HUES6 (cell line): ENCODE data around the gene SYNPR.

ENCODE experiments used
- H3K27ac ChIP-seq: 2 replicates; pipeline ENCODE4 v1.7.0; 2013; ENCODE audit warnings: low read depth, mild to moderate bottlenecking, low read length, inconsistent platforms
- H3K27me3 ChIP-seq: 2 replicates; pipeline ENCODE4 v1.6.1; 2013; ENCODE audit warnings: low read length; ENCODE audit not compliant: control insufficient read depth, insufficient read depth
- H3K36me3 ChIP-seq: 2 replicates; pipeline ENCODE4 v1.6.1; 2013; ENCODE audit warnings: low read length; ENCODE audit not compliant: control insufficient read depth, insufficient read depth
- H3K4me1 ChIP-seq: 2 replicates; pipeline ENCODE4 v1.6.1; 2013; ENCODE audit warnings: low read length; ENCODE audit not compliant: control insufficient read depth, insufficient read depth
- H3K4me3 ChIP-seq: 2 replicates; pipeline ENCODE4 v1.5.1; 2013; ENCODE audit warnings: low read depth, low read length
- H3K9ac ChIP-seq: one replicate; pipeline ENCODE4 v1.6.1; 2013; ENCODE audit warnings: mild to moderate bottlenecking, low read length
- H3K9me3 ChIP-seq: 2 replicates; pipeline ENCODE4 v1.6.1; 2013; ENCODE audit warnings: low read depth, low read length; ENCODE audit not compliant: control insufficient read depth, insufficient read depth

SYNPR gene

DNA sequence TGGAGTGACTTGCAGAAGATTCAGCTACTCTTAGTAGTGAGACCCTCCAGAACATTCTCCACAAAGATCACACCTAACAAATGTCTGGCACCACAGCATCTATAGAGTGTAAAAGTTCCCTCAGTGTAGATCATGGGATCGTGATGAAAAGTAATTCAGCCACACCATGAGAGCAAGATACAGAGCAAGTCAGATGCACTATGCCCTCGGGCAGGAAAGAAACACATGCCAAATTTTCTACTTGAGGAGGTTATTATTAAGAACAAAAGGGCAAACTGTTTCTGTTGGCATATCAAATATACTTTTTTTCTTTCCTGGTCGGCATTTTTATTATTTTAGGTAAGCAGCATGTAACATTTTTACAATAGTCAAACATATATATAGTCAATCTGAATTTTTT lies 329.6 kb downstream of the SYNPR start:
- Histone ChIP-seq H3K9ac (no peak overlapping the region), H3K4me1 (no peaks in the 10 kb centered on the region), H3K27me3 (no peaks in the 10 kb centered on the region), H3K4me3 (no peak overlapping the region), H3K27ac (no peak overlapping the region), H3K9me3 (no peaks in the 10 kb centered on the region), H3K36me3 (no peaks in the 10 kb centered on the region)

DNA sequence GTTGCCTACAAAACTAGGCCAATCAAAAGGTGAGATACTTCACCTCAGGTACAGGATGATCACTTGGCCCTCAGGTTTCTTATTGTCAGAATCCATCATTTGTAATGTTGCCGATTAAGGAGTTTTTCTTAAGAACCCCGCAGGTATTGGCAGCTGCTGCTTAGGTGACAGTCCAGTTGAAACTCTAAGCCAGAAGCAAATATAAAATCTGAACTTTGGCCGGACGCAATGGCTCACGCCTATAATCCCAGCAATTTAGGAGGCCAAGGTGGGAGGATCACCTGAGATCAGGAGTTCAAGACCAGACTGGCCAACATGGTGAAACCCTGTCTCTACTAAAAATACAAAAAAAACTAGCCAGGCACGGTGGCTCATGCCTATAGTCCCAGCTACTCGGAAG lies 331.3 kb downstream of the SYNPR start:
- Histone ChIP-seq H3K9ac (no peak overlapping the region), H3K4me1 (no peaks in the 10 kb centered on the region), H3K27me3 (no peaks in the 10 kb centered on the region), H3K27ac (no peak overlapping the region), H3K36me3 (no peaks in the 10 kb centered on the region), H3K4me3 (no peak overlapping the region), H3K9me3 (no peaks in the 10 kb centered on the region)

GRCh38 chr3:63609834-63610233 lies 331.7 kb downstream of the SYNPR start:
- Histone ChIP-seq H3K9ac (no peak overlapping the region), H3K27me3 (no peaks in the 10 kb centered on the region), H3K9me3 (no peaks in the 10 kb centered on the region), H3K4me3 (no peak overlapping the region), H3K27ac (no peak overlapping the region), H3K36me3 (no peaks in the 10 kb centered on the region), H3K4me1 (no peaks in the 10 kb centered on the region)

DNA sequence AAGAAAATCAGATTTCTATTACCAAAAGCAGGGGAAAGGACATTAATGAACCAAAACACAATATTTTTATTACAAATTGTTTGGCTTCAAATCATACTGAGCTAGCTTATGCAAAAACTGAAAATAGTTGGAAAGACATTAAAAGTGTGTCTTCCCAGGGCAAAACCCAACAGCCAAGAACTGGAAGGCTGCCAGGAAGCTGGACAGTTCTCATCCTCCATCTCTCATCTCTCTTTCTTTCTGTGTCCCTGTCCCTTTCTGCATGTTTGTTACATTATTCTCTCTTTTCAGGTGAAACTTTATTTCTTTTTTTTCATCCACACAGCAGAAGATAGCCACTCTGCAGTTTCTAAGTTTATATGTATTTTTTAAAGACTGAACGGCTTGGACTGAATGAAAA lies 333.3 kb downstream of the SYNPR start:
- Histone ChIP-seq H3K36me3 (no peaks in the 10 kb centered on the region), H3K4me1 (no peaks in the 10 kb centered on the region), H3K4me3 (no peak overlapping the region)

GRCh38 chr3:63613561-63613960 lies 335.5 kb downstream of the SYNPR start:
- 0 out of 2 replicates have a peak, but pooled peaks cover 7% of the 10 kb centered on the region for H3K4me1 ChIP-seq
- no peak overlapping the region for H3K4me3 ChIP-seq
- no peaks in the 10 kb centered on the region for H3K9me3 ChIP-seq
- H3K27me3 ChIP-seq: no peaks in the 10 kb centered on the region
- H3K9ac ChIP-seq: no peak overlapping the region
- H3K27ac ChIP-seq: no peak overlapping the region
- H3K36me3 ChIP-seq: no peaks in the 10 kb centered on the region

More for the DNA sequence above, 333.3 kb downstream of the SYNPR start:
- Histone ChIP-seq H3K9ac (no peak overlapping the region), H3K27me3 (no peaks in the 10 kb centered on the region), H3K27ac (no peak overlapping the region), H3K9me3 (no peaks in the 10 kb centered on the region)

- Histone ChIP-seq H3K27ac (no peak overlapping the region), H3K4me1 (0 out of 2 replicates have a peak, but pooled peaks cover 7% of the 10 kb centered on the region), H3K4me3 (no peak overlapping the region), H3K9ac (no peak overlapping the region), H3K27me3 (no peaks in the 10 kb centered on the region), H3K9me3 (no peaks in the 10 kb centered on the region), H3K36me3 (no peaks in the 10 kb centered on the region)
Measured at GRCh38 chr3:63617391-63617790, 339.3 kb downstream of the SYNPR start.

- H3K4me3 ChIP-seq: no peak overlapping the region
- H3K9ac ChIP-seq: no peak overlapping the region
- no peaks in the 10 kb centered on the region for H3K27me3 ChIP-seq
- H3K9me3 ChIP-seq: no peaks in the 10 kb centered on the region
- H3K27ac ChIP-seq: no peak overlapping the region
- peaks cover 7% of the 10 kb centered on the region for H3K4me1 ChIP-seq
- H3K36me3 ChIP-seq: no peaks in the 10 kb centered on the region
Measured at GRCh38 chr3:63624941-63625560, 346.9 kb downstream of the SYNPR start.

DNA sequence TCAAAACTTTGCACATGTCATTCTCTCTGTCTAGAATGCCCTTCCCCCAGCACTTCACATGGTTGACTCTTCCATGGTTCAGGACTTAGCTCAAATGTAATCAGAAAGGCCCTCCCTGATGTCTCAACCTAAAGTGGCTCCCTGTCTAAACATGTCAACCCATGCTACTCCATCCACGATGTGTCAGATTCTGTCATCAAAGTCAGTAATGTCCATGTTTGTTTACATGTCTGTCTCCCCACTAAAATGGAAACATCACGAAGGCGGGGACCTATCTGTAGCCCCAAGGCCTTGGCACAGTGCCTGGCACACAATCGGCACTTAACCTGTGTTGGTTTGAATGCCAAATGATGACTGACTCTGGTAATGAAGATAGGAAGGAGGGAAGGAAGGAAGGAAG lies 353.6 kb downstream of the SYNPR start:
- no peak overlapping the region for H3K4me3 ChIP-seq
- H3K36me3 ChIP-seq: no peaks in the 10 kb centered on the region
- no peak overlapping the region for H3K27ac ChIP-seq
- no peak overlapping the region for H3K9ac ChIP-seq
- peaks cover 4% of the 10 kb centered on the region; the same call in 1 of the 2 replicates for H3K27me3 ChIP-seq
- no peaks in the 10 kb centered on the region for H3K9me3 ChIP-seq
- H3K4me1 ChIP-seq: no peaks in the 10 kb centered on the region

DNA sequence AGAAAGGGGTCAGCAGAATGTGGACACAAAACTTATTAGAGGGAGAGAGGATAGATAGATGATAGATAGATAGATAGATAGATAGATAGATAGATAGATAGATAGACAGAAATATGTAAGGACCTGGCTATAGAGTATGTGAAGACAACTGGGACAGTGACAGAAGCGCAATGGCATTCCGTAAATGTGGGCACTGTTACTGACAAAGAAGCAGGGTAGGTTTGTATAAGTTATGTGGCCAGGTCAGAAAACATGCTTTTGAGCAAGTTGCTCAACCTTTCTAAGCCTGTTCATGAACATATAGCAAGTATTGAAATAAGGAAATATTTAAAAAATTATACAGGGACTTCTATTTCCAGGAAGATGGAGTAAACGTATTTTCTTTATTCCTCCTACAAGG lies 357.1 kb downstream of the SYNPR start:
- peaks cover 4% of the 10 kb centered on the region; the same call in 1 of the 2 replicates for H3K27me3 ChIP-seq
- H3K4me3 ChIP-seq: no peak overlapping the region
- no peak overlapping the region for H3K9ac ChIP-seq
- H3K4me1 ChIP-seq: no peaks in the 10 kb centered on the region
- H3K36me3 ChIP-seq: no peaks in the 10 kb centered on the region
- H3K9me3 ChIP-seq: no peaks in the 10 kb centered on the region
- H3K27ac ChIP-seq: no peak overlapping the region

DNA sequence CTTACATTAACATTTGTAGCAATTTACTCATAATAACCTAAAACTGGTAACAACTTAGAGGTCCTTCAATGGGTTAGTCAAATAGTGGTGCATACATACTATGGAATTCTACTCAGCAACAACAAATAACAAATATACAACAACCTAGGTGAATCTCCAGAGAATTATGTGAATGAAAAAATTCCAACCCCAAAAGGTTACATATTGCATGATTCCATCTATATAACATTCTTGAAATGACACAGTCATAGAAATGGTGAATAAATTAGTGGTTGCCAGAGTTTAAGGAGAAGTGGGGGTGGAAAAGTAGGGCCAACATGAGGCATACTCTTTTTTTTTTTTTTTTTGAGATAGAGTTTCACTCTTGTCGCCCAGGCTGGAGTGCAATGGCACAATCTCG lies 361.7 kb downstream of the SYNPR start:
- Histone ChIP-seq H3K27ac (no peak overlapping the region), H3K36me3 (no peaks in the 10 kb centered on the region), H3K9me3 (no peaks in the 10 kb centered on the region), H3K4me3 (no peak overlapping the region), H3K9ac (no peak overlapping the region), H3K27me3 (no peaks in the 10 kb centered on the region), H3K4me1 (peaks cover 8% of the 10 kb centered on the region; the same call in 1 of the 2 replicates)

GRCh38 chr3:63642488-63642887 lies 364.4 kb downstream of the SYNPR start:
- no peaks in the 10 kb centered on the region for H3K36me3 ChIP-seq
- H3K4me3 ChIP-seq: no peak overlapping the region
- H3K27me3 ChIP-seq: no peaks in the 10 kb centered on the region
- no peak overlapping the region for H3K9ac ChIP-seq
- H3K4me1 ChIP-seq: peaks cover 9% of the 10 kb centered on the region; the same call in 1 of the 2 replicates
- no peaks in the 10 kb centered on the region for H3K9me3 ChIP-seq
- no peak overlapping the region for H3K27ac ChIP-seq
